ENCODE measurements around the gene CNGA3.
"Not testable (repeated sequence)": the region's sequence is repeated elsewhere in the genome, so short reads cannot be mapped to it uniquely, and the experiment has no call there.

The CNGA3 gene

DNA sequence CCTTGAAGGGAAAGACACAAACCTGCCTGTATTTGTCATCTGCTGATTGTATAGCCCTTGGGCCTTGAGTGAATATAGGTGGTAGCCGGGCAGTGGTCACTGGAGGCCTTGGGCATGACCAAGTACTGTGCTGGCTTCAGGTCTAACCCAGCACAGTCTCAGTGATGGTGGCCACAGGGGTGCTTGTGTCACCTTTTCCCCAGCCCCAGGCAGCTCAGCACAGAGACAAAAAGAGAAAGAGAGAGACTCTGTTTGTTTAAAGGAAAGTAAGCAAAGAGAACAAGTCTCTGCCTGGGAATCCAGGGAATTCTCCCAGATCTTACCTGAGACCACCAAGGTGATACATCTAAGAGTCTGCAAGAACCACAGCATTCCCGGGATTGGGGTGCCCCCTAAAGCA, 59.0 kb downstream of the CNGA3 start:
- no peak for DNase-seq

DNA sequence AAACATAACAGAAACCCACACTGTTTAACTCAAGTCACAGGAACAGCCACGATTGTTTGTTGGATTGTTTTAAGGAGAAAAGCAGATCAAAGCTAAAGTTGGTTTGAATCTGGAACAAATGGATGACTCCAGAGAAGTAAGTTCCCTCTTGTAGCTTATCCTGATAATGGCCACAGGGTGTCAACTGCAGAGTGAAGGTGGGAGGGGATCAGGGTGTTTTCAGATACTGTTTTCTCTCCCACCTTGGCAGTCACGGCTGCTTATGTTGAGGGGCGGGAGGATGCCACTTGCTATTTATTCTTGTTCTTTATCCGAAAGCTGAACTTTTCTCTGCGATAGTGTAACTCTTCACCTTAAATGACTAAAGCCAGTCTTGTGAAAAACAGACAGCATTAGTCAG, 61.9 kb downstream of the CNGA3 start:
- DNase-seq: no peak

DNA sequence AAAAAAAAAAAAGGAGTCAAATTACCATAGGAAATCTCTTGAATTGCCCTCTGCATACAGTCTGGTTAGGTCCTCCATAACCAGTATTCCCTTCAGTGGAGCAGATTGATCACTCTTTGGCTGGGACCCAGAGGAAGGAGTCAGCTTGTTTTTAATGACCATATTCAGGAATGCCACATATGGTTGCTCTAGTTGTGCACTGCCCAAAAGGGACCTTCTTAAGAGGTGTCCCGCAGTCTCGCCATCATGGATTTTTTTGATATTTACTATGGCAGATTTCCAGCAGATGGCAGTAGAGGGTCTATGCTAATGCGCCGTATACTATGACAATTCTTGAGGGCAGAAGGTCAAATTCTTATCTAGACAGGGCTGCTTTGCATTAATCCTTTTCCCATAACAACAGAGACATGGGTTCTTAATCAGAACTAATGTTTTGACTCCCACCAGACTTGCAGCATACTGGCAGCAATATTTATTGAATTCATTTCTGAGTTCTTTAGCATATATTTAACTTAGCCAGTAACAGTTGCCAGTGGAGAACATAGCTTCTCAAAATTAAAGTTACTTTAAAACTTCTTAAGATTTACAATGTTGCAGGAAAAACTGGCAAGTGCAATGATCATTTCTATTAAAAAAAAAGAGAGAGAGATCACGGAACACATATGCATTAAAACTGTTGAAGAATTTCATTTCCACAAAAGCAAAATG, 66.6 kb downstream of the CNGA3 start:
- DNase-seq: peak; percentile 65

DNA sequence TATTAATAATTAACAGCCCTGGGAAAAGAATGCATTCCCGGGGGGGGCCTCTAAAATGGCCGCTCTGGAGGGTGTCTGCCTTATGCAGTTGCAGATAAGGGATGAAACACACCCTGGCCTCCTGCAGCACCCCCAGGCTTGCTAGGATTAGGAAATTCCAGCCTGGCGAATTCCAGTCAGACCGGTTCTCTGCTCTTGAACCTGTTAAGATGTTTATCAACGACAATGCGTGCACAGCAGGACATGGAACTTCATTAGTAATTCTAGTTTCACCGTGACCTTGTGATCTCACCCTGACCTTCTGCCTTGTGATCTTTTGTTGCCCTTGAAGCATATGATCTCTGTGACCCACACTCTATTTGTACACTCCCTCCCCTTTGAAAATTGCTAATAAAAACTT, 68.0 kb downstream of the CNGA3 start:
- DNase-seq: not testable (repeated sequence)

DNA sequence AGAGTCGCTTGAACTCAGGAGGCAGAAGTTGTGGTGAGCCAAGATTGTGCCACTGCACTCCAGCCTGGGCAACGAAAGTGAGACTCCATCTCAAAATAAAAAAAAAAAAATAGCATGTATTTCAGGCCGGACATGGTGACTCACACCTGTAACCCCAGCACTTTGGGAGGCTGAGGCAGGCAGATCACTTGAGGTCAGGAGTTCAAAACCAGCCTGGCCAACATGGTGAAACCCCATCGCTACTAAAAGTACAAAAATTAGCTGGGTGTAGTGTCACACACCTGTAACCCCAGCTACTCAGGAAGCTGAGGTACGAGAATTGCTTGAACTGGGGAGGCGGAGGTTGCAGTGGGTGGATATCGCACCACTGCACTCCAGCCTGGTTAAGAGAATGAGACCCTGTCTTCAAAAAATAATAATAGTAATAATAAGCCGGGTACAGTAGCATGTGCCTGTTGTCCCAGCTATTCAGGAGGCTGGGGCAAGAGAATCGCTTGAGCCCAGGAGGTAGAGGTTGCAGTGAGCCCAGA, 69.5 kb downstream of the CNGA3 start:
- DNase-seq: not testable (repeated sequence)

DNA sequence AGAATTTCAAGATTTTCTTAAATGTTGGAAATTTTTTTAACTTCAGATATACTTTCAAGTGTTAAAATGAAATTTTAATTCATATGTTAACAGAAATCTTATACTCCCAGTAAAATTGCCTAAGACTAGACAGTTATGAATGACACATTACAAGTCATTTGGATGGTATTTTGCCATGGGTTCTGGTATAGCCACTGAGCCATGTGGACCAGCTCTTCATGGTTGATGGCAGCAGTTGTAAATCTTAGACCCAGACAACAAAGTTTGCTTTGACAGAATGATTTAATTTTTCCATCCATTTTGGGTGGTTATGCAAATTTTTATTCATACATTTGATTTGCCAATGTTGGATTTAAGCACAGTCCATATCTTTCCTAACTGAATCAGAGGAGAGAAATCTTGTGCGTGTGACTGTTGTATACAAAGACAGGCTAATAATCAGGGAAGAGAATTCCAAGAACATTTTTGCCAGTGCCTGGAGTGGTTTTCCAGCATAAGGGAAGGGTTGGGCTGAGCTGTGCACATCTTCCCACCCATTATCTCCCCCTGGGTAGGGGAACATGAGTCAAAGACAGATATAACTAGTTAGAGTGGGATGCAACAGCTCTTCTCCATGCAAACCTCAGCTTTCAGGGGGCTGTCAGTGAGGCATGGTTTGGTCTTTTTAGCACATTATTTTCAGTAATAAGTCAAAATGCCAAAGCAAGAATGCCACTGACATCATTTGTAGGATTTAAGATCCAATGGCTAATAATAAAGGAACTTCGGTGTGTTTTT, 70.3 kb downstream of the CNGA3 start:
- no peak for DNase-seq

DNA sequence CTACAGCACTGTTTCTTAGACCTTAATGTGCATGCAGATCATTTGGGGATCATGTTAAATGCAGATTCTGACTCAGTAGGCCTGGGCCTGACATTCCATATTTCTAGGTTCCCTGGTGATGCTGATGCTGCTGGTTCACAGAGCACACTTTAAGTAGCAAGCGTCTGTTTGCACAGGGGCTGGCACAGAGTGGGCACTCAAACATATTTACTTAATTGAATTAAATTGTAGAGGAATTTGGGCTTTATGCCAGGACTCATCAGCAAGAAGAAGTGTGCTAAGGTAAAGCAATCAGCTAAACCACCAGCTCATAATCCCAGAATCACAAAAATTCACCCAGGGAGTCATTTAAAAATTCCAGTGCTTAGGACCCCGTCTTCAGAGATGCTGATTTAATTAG, 73.3 kb downstream of the CNGA3 start:
- no peak for DNase-seq

DNA sequence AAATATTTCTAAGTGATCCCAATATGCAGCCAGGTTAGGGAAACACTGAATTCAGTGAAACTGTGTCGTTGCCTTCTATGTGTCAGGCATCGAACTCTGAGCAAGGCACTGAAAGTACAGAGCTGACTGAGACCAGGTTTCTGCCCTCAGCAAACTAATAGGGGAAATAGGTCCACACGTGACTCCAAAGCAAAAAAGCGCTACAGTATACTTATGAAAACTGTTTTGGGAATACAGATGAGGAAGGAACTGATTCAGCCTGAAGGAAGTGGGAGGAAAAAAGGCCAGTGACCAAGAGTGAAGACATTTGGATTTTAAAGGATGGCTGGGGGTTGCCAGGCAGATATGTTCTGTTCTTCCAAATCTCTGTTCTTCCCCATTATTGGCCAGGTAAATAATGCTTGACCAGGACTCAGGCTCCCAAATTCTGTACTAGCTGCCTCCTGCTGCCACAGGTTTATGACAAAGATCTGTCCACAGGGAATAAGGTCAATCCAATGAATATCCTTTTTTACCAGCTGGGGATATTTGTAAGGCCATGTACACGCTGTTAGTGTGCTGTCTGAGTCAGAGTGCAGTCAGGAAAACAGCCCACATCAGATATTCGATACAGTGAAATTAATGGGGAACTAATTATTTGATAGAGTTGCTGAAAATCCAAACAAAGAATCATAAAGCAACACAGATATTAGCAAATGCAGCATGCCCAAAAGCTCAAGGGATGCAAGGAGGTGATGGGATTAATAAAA, 73.9 kb downstream of the CNGA3 start:
- DNase-seq: no peak

DNA sequence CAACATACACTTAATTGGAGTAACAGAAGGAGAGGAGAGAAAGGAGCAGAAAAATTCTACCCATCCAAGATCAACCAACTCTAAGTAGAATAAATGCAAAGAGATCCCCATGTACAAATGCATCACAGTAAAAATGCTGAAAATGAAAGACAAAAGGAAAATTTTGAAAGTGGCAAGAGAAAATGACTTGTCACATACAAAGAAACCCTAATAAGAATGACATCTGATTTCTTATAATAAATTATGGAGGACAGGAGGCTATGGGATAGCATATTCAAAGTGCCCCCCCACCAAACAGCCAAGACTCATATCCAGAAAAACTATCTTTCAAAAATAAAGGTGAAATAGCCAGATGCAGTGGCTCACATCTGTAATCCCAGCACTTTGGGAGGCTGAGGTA, 76.2 kb downstream of the CNGA3 start:
- DNase-seq: no peak

DNA sequence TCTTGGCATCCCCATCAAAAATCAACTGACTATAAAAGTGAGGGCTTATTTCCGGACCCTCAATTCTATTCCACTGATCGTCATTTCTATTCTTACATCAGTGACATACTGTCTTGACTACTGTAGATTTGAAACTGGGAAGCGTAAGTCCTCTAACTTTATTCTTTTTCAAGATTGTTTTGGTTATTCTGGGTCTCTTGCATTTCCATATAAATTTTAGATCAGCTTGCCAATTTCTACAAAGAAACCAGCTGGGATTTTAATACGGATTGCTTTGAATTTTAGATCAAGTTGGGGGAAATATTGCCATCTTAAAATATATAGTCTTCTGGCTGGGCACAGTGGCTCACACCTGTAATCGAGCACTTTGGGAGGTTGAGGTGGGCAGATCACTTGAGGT, 80.5 kb downstream of the CNGA3 start:
- no peak for DNase-seq

DNA sequence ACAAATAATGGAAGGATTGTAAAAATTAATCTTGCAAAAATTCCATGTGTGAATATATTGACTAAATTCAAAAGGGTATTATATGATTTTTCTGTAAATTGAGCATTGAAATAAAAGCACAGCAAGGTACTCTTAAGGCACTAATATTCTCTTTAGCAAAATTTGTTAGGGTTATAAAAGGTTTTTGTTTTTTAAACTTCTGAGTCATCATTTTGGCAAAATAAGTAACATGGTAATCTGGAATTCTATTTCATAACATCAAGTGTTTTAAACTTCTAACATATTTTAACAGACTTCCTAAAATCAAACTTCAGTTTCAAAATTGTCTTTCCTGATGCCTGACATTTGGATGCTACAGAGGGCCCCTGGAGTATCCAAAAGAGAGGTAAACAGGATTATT, 85.9 kb downstream of the CNGA3 start:
- no peak for DNase-seq

DNA sequence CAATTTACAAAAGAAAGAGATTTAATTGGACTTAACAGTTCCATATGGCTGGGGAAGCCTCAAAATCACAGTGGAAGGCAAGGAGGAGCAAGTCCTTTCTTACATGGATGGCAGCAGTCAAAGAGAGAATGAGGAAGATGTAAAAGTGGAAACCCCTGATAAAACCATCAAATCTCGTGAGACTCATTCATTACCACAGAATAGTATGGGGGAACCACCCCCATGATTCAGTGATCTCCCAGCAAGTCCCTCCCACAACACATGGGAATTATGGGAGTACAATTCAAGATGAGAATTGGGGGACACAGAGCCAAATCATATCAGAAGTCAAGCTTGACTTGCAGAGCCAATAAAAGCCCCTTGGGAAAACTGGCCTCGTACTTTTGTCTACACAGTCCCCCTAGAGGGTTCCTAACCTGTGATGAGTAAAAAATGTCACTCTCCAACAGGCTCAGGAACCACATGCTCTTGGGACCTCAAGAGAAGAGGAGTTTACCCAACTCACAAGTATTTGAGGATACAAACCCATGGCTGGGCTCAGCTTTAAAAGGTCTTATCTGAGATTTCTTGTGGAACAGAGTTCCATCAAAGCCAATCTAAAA, 87.2 kb downstream of the CNGA3 start:
- no peak for DNase-seq

DNA sequence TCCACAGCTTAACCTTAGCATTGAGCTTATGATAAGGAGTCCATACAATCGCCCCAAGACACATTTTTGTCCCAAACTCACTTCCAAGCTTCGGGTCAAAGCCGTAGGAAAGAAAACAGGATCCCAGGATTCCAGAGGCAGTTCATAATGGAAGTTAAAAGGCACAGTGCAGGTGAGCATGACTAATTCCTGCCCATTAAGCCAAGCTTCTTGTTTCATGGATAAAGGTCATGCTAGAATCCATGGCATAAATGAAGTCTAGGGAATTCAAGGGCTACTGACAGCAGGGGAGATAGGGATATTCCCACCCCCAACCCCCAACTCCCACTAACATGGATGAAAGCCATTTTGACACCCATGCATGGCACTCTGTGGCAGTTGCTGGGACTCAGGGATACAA, 88.2 kb downstream of the CNGA3 start:
- DNase-seq: no peak

DNA sequence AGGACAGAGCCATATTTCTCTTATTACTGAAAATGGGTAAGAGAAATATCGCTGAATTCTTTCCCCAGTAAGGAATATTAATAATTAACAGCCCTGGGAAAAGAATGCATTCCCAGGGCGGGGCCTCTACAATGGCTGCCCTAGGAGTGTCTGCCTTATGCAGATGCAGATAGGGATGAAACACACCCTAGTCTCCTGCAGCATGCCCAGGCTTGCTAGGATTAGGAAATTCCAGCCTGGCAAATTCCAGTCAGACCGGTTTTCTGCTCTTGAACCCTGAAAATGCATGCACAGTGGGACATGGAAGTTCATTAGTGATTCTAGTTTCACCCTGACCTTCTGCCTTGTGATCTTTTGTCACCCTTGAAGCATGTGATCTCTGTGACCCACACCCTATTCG, 89.4 kb downstream of the CNGA3 start:
- DNase-seq: not testable (repeated sequence)

DNA sequence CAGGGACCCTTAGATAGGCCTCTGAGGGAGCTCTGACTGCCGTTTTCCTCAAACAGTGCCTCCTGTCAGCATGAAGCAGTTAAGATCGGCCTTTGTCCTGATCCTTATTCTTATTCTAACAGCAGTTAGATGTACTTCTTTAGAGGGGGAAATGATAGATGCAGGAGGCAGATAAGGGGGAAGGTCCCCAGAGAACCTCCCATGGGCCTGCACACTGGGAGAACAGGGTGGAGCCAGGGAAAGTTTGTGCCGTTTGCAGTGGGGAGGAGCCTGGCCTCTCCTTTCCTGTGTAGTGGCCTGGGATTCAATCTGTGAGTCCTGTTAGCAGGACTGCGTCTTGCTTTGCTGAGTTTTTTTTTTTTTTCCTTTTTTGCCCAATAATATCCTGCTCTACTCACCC, 90.5 kb downstream of the CNGA3 start:
- DNase-seq: no peak

DNA sequence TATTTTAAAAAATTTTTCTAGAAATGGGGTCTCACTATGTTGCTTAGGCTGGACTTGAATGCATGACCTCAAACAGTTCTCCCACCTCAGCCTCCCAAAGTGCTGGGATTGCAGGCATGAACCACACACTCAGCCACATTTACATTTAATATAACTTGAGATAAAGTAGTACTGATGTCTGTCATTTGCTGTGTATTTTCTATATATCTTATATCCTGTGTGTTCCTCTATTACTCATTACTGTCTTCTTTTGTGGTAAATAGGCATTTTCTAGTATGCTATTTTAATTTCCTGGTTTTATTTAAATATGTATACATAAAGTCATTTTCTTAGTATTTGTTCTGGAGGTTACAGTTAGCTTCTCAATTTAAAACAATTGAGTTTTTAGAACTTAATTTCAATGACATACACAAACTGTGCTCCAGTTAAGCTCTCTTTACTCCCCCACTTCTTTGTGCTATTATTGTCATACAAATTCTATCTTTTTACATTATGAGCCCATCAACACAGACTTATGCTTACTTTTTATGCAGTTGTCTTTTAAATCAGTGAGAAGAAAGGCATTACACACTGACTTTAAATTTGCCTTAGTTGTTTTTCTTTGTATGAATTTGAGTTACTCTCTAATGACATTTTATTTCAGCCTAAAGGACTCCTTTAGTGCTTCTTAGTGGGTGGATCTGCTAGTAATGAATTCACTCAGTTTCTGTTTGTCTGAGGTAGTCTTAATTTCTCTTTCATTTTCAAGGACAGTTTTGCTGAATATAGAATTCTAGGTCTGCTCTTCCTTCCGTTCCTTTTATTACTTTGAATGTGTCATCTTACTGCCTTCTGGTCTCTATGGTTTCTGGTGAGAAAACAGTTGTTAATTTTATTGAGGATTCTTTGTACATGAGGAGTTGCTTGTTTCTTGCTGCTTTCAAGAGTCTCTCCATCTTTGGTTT, 92.2 kb downstream of the CNGA3 start:
- peak; percentile 52 for DNase-seq

DNA sequence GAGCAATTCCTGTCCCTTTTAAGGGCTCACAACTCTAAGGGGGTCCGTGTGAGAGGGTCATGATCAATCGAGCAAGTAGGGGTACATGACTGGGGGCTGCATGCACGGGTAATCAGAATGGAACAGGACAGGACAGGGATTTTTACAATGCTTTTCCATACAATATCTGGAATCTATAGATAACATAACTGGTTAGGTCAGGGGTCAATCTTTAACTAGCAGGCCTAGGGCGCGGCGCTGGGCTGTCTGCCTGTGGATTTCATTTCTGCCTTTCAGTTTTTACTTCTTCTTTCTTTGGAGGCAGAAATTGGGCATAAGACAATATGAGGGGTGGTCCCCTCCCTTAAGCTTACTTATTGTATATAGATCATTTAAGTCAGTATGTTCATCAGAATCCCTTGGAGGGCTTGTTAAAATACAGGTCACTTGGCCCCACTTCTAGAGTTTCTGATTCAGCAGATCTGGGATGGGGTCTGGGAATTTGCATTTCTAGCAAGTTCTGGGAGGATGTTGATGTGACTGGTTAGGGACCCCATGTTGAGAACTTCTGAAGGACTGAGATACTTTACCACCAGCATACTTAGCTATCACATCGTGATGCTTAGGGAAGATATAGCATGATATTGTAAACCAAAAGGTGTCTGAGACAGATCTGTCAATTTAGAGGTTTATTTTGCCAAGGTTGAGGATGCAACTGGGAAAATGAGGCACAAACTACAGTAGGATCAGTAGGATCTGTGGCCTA, 95.6 kb downstream of the CNGA3 start:
- no peak for DNase-seq

DNA sequence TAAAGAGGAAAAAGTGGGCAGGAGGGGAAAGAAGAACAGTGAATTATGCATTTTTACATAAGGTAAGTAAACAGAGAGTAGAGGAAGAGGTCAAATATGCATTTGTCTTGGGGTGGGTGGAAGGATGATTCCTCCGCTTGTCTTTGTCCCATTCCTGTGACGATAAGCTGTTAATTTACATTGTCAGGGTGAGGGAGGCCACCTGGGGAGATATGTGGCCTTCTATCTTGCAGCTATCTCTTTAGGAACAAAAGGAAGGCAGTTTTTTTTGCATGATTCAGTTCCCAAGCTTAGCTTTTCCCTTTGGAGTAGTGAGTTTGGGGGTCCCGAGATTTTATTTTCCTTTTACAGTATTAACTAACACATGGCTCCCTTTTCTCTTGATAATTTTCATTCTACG, 96.2 kb downstream of the CNGA3 start:
- DNase-seq: no peak

DNA sequence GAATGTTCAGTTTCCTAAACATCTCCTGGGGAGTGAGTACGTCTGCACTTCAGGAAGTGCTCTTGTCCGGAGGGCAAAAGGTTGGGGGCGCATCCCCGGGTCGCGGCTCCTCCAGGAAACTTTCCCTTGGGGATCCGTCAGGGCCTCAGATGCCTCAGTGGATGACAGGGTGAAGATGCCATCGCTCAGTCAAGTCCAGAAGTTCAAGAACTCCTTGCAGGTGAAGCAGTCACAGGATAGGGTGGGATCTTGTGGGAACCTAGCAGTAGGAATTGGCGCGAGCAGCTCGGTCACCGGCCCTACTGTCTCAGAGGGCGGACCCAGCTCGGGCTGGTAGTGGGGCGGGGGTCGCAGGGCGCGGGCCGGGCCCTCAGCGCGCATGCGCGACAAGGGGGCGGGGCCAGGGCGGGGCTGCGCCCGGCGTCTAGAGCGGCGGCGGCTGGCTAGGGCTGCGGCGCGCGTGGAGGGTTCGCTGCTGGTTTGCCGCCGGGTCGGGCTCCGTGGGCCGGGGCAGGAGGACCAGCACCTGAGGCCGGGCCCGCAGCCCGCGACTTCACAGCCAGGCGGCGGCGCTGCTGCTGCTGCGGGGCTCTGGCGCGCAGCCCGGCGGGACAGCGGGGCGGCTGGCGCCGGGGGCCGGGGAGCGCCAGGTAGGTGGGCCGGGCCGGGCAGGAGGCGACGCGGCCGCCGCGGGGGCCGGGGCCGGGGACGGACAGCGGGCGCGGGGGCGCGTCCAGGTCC, 98.3 kb downstream of the CNGA3 start, which contains the start of gene INPP4A:
Gene INPP4A (plus strand): TSS at position 423 of the 741 bp plus-strand sequence. CDS start 75,191 bp downstream, outside the sequence.
- DNase-seq: peak; percentile 77

DNA sequence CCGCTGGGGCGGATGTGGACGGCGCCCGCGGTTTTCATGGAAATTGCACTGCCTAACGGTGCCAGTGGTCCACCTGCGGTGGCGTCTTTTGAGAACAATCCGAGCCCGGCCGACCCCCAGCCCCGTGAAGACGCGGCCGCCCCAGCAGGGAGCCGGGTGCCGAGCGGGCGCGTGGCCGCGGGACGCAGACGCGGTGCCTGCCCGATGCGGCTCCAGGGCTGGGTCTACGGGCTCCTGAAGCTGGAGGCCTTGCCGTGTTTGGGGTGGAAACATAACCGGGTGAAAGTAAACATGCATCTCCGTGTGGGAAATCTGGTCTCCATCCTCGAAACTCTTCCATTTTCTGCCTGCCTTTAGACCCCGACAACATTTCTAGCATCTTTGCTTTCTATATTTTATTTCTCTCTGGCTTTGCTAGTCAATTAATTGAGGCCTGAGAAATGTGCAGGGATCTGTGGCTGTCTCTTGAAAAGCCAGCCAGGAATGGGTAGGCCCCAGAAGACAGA, 99.0 kb downstream of the CNGA3 start:
- DNase-seq: peak; percentile 23

All from central memory CD4-positive, alpha-beta T cell (primary cell).